GM19324 (cell line): ENCODE results near the gene PHF2.

Experiments used
- ATAC-seq: cut with Tn5 transposase; IDR thresholded peaks from one replicate; pipeline ENCODE4 v1.9.1; 2021; ENCODE audit warnings: mild to moderate bottlenecking, moderate library complexity; ENCODE audit not compliant: unreplicated experiment, low FRiP score

The PHF2 gene

DNA sequence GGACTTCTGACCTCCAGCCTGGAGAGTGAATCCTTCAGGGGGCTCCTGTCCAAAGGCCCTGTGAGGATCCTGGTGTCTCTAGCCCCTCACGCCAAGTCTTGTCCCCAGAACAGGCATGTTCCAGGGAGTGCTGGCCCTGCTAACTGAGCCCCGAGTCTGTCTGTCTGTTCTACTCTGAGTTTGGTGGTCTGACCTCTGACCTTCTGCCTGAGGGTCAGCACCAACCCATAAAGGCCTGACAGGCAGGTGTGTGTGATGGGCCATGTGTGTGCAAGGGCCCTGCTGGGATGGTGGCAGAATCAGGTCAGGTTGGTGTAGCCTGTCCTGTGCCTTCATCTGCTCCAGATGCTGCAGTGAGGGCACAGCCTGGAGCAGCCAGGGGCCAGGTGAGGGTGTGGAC is 46.3 kb downstream of the PHF2 start:
- ATAC-seq, result no peak

DNA sequence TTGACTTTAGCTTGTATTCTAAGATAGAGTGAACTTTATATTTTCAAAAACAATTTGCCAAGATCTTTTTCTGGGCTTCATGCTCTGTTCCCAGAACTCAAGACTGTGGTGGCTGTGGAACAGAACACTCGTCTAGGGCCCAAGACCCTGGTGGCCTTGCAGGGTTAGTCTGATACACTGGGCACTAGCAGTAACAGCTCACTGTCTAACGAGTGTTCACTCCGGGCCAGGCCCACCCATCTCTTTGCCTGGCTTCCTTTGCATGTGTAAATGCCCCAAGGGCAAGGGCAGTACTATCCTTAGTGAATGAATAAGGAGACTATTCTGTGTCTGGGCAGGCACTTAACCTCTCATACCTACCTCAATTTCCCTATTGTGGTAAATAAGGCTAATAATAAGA is 47.4 kb downstream of the PHF2 start:
- no peak for ATAC-seq

DNA sequence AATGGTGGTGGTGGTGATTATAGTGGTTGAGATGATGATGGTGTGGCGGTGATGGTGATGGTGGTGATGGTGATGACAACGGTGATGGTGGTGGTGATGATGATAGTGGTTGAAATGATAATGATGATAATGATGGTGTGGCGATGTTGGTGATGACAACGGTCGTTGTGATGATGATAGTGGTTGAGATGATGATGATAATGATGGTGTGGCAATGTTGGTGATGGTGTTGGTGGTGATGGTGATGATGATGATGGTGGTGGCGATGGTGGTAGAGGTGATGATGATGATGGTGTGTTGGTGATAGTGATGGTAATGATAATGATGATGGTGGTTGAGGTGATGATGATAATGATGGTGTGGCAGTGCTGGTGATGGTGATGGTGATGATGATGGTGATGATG is 48.0 kb downstream of the PHF2 start:
- ATAC-seq, result no peak

DNA sequence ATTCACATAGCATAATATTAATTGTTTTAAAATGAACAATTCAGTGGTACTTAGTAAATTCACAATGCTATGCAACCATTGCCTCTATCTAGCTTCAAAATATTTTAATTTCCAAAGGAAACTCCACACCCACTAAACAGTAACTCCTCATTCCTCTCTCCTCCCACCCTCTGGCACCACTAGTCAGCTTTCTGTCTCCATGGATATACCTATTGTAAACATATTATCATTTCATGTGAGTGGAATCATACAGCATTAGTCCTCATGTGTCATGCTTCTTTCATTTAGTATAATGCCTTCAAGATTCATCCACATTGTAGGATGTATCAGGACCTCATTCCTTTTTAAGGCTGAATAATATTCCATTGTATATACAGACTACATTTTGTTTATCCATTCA is 48.6 kb downstream of the PHF2 start:
- no peak for ATAC-seq

DNA sequence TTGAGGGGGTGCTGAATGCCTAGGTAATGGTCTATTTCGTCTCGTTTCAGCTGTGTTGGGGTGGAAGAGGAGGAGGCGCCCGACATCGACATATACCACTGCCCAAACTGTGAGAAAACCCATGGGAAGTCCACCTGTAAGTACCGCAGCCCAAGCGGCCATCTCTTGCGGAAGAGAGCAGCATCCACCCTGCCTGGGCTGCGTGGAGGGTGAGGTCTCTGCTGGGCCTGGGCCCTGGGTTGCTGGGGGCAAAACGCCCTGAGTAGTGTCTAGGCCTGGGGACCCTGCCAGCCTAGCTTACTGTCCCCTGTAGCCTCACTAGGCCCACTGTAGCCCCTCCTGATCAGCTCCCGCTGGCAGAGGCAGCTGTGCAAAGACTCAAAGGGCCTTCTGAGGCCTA is 53.5 kb downstream of the PHF2 start:
- no peak for ATAC-seq

DNA sequence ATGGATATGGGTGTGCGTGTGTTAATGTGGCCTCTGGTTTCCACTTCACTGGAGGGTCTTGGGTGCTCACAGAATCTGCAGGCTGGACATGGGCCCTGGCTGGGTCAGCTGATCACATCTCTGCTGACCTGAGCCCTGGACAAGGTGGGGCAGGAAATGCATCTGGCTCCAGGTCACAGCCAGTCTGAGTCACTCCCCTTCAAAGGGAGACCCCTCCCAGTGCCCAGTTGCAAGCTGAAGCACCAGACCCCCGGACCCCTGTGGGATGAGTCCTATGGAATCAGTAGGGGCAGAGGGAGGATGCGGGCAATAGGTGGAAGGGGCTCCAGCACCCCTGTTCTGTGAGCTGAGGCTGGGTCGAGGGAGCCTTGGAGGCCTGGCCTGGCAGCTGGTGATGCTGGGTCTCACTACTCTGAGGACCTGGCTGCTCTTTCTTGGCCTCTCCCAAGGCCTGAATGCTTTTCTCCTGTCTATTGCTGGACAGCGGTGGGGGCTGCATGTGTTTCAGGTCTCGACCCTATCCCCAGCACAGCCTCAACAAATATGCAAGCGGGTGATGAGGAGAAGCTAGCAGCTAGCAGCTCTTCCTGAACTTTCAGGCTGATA is 54.5 kb downstream of the PHF2 start:
- no peak for ATAC-seq

DNA sequence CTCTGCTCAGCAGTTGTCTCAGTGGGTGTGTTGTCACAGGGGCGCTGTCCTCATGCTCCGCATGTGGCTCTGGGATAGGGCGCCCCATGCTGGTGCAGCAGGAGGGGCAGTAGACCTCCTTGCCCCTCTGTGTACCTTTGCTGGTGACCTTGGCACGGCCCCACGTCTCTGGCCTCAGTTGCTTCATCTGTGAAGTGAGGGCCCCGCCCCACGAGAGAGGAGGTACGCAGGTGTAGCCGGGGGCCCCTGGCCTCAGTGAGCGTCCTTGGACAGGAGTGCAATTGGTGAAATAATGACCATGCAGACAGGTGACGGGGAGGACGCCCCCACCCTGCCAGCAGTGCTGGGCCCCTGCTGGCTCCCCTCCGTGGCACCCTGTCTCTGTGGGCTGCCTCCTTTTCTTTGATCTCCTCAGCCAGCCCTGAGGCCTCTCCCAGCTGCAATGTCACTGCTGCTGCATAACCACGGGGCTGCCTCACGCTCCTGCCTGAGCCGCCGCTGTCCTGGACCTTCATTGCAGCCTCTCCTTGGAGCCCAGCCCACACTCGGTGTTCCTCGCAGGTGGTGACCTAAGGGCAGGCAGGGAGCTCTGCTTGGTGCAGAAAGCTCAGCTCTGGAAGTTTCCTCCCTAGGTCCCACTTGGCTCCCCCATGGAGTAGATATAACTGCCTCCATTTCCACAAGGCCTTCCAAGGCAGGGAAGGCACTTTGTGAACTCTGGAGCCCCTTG is 57.3 kb downstream of the PHF2 start:
- no peak for ATAC-seq

DNA sequence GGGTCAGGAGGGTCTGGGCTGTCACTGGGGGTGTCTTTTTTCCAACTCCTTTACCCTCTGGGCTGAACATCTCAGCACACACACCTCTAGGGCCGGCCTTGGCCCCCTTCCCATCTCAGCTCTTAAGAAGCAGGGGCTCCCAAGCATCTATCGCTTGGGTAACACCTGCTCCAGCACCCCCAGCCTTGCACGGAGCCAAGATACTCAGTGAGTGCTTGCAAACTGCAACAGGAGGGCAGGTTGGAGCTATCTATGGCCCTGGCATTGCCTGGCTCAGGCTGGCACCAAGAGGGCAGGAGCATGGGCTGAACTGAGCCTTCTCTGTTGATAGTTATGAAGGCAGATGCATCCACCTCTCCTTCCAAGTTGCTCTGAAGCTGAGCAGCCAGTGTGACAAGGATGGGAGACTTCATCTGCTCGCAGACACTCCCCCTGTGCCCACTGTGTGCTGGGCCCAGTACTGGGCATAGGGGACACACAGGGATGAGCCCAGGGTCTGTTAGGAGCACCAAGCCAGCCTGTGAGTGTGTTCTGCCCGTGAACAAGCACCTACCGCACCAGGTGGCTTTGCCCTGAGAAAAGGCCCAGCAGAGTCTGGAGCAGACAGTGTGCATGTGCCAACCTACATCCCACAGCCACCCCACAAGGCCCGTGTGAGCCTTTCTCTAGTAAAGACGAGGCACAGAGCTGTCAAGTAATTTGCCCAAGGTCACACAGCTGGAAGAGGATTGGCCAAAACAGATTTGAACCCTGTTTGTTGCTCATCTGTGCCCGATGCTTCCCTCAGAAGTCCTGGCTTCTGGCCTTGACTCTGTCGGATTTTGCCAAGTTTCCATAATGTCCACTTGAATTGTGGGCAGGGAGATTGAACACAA is 58.2 kb downstream of the PHF2 start:
- no peak for ATAC-seq

DNA sequence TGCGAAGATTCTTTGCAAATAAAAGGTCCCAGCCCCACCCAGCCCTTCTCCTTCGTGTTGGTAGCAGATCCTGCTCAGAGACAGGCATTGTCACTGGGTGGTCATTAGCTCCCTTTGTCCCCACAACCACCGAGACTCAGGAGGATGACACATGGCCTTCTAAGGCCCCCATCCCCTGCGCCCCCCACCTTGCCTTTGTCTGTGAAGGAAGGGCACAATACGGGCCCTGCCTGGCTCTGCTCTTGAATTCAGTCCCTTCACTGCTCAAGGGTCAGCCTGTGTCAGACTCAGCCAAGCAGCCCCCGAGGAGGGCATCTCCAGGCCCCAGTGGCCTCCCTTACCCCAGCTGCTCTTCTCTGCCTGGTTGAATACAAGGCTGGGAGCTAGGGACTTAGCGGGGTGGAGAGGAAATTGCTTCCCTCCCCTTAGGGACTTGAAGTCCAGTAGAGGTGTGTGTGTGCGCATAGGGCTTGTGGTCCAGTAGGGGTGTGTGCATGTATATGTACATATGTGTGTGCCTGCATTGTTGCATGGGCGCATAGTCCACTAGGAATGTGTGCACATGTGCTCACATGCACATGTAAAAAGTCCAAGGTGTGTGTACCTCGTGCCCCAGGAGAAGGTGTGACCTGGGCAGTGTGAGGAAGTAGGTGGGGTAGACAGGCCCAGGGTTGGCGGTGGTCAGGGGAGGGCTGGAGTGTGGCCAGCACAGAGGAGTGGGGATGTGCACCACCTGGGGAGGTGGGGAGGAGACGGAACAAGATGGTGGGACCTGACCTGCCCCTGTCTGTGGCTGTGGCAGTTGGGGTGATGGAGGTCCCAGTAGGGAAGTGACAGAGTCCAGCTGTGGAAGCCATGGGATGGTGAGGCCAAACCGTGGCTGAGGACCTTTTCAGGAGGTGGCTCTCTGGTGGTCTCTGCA is 59.1 kb downstream of the PHF2 start:
- ATAC-seq, result no peak

DNA sequence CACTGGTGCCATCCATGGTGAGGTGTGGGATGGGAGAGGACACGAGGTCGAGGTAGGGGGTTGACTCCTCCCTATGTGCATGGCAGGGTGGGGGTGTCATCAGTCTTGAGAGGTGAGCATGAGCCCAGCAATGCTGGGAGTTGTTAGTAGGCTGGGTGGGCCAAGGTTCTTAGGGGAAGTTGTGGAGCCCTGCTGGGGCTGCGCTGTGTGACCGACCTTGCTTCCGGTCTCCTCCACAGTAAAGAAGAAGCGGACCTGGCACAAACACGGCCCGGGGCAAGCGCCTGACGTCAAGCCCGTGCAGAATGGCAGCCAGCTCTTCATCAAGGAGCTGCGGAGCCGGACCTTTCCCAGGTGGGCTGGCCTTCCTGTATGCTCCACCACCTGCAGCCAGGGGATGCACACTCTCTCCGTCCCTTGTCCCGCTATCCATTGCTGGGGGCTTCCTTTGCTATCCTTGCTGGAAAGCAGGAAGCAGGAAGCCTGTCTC is 59.8 kb downstream of the PHF2 start:
- ATAC-seq, result no peak

DNA sequence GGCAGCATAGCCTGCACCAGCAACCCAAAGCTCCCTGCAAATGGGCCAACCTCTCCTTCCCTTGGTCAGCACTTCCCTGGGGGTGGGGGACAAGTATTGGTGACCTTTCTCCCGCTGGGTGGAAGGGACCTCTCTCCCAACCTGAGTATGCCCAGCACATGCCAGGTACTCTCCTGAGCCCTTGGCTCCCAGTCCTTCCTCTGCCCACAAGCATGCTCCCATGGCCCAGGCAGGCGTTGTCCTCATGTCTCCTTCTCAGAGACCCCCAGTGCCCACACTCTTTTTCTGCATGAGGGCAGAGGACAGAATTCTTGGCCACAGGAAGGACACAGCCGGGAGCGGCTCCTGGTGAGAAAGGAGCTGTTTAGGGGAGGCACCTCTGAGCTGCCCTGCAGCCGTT is 60.3 kb downstream of the PHF2 start:
- ATAC-seq, result no peak

DNA sequence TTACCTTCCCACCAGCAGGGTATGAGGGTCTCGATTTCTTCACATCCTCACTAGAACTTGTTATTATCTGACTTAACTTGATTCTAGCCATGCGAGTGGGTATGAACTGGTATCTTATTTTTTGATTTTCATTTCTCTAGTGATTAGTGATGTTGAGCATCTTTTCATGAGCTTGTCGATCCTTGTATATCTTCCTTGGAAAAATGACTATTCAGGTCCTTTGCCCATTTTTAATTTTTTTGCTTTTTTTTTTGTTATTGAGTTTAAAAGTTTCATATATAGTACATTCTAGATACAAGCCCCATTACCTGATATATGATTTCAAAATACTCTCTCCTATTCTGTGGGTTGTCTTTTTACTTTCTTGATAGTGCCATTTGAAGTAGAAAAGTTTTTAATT is 61.5 kb downstream of the PHF2 start:
- ATAC-seq, result no peak

DNA sequence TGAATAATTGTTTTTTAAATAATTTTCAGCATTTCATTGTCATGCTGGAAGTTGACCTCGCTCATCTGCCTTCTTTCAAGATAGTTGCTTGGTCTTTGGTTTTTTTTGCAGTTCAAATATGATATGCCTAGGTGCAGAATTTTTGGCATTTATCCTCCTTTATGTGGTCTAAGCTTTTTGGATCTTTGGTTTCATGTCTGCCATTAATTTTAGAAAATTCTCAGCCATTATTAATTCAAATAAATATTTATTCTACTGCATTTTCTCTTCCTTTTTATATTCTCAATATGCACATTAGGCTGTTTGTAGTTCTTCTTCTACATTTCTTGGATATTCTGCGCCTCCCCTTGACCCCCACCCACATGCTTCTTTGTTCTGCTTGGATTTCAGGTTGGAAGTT is 63.6 kb downstream of the PHF2 start:
- no peak for ATAC-seq

DNA sequence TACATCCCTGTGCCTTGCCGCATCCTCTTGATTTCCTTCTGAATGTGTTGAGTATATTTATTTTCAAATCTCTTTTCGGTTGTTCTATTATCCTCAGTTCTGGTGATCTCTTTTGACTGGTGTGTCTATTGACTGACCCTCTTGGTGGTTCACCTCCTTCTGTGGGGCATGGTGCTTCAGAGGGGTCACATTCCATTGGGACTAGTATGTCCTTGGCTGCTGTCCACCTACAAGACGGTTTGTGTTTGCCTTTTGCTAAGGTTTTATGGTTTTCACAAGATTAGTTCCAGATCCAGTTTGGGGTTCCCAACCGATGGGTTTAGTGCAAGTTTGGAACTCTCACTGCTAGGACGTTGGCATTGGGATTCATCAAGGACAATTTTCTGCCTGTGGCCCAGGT is 66.6 kb downstream of the PHF2 start:
- no peak for ATAC-seq

DNA sequence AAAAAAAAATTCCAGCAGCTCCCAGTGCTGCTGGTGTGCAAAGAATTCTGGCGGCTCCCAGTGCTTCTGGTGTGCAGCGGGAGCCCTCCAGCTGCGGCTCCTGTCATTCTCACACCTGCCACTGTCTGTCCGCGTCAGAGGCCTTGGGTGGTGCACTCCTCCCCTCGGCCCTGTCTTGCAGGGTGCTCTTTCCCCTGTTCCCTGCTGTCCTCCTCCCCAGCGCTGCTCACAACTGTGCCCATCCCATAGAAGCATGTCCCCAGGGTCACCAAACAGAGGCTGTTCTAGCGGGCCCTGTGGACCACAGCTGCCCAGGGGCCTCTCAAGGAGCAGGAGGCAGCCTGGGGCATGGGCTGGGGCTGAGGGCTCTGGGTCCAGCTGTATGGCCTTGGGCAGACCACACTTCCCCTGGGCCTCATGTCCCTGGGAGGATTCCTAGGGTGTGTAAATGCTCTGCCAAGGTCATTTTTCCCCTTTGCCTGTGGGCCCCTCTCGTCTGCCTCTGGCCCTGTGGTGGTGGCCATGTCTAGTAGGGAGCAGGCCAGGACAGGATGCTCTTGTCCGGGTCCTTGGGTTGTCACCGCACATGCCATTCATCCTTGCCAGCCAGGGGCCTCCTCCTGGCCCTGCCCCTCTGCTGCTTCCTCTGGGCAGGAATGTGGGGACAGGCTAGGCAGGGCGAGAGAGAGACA is 68.2 kb downstream of the PHF2 start:
- no peak for ATAC-seq

DNA sequence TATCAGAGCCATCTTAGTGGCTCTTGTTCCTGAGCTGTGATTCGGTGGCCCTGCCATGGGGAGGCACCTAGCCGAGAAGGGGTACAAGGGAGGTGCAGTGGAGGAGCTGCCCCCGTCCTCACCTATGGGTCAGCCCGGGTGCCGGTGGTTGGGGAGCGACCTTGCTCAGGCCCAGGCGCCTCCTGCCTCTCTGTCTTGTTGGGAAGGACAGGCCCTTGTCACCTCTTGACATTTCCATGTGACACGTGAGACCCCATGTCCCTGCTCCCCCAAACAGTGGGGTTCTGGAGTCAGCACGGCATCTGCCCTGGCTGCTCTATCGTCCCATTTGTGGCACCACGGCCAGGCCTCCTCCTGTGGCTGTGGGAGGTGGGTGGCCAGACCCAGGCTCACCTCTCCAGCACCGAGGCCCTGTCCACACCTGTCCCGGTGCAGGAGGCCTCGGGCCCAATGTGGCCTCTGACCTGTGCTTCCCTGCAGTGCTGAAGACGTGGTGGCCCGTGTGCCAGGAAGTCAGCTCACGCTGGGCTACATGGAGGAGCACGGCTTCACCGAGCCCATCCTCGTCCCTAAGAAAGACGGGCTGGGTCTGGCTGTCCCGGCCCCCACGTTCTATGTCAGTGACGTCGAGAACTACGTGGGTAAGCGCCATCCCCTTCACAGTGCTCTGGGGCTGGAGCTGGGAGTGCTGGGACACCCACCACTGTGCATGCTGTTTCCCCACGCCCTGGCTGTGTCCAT is 68.9 kb downstream of the PHF2 start:
- no peak for ATAC-seq

DNA sequence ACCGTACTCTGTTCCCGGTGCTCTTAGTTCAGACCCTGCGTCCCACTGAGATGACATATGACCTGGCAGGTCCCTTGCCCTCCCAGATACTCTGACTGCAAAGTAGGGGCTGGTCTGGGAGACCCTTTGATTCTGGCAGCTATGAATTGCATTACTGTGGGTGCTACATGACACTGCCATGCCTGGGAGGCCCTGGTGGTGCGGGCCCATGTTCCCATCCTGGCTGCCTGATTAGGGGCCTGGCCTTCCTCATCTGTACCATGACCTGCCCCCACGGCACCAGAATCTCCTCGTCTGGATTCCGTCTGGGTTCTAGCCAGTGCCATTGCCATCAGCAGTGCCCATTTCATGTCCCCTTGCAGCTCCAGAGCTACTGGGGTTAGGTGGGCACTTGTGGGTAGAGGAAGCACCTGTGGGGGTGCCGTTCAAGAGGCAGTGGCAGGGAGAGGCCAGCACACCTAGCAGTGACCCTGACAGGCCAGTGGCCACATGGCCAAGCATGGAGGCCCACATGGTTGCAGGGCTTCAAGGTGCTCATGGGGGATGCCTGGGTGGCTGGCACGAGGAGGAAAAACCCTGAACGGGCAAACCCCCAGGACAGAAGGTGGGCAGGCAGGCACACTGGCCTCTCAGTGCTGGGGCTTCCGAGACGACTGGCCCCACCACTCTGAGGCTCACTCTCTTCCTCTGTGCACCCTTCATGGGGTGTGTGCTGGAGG is 69.7 kb downstream of the PHF2 start:
- ATAC-seq, result no peak

DNA sequence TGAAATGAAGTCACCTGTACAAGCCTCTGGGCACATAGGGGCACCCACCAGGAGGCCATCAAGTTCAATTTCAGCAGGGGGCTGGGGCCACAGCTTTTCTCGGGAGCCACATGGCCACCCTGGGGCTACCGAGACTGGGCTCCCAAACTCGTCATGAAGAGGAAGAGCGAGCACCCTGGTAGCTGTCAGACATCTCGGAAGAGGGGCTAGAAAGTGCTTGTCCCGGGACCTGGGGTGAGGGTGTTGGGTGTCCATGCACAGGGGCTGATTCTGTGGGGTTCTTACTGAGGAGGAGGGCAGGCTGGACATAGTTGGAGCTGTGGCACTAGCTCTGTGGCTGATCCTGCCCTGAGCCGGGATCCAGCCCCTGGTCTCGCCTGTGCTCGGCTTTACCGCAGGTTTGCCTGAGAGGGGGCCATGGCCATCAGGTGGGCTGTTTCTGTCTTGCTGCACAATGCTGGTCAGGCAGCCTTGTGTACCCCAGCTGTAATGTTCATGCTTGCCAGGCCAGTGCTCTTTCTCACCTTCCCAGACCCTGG is 70.3 kb downstream of the PHF2 start:
- no peak for ATAC-seq
